Lung (tissue), 12 donors: ENCODE data around the gene ACTR1A. TPM values are rescaled to one million over a fixed set of nuclear protein-coding genes. Genes with fewer than 3 reads are reported as not detected.
A peak's percentile ranks its signal among the peaks of the same experiment; 100 is the strongest.
"Not testable (repeated sequence)": the region's sequence is repeated elsewhere in the genome, so short reads cannot be mapped to it uniquely, and the experiment has no call there.

Experiments
- ATAC-seq: fragments of 200-7000 bp; cut with Tn5 transposase; one replicate; pipeline ENCODE4 v1.9.1; 2020; ENCODE audit warnings: moderate number of reproducible peaks; ENCODE audit not compliant: insufficient read depth, low FRiP score
- DNase-seq, 3 donors: peaks; one replicate each; pipeline ENCODE4 v3.0.0-alpha.2; 2013 to 2017
- H3K27ac ChIP-seq, 2 donors: one replicate each; pipeline ENCODE4 v1.5.1; 2013; ENCODE audit warnings: mild to moderate bottlenecking in 2 of 2, moderate library complexity in 2 of 2, control low read depth in 1 of 2, inconsistent platforms in 1 of 2, low read depth in 1 of 2, low read length in 1 of 2
- H3K27me3 ChIP-seq, 3 donors: one replicate each; pipeline ENCODE4 v1.5.1; 2013; ENCODE audit warnings: low read length in 2 of 3; ENCODE audit not compliant: control insufficient read depth in 3 of 3, insufficient read depth in 3 of 3
- H3K36me3 ChIP-seq, 4 donors: one replicate each; pipeline ENCODE4 v1.5.1; 2013; ENCODE audit warnings: low read length in 4 of 4, mild to moderate bottlenecking in 1 of 4, moderate library complexity in 1 of 4; ENCODE audit not compliant: control insufficient read depth in 4 of 4, insufficient read depth in 4 of 4
- H3K4me1 ChIP-seq, 5 donors: one replicate each; pipeline ENCODE4 v1.5.1; 2013; ENCODE audit warnings: low read length in 5 of 5, mild to moderate bottlenecking in 2 of 5, moderate library complexity in 1 of 5; ENCODE audit not compliant: control insufficient read depth in 5 of 5, insufficient read depth in 5 of 5
- H3K4me3 ChIP-seq: one replicate; pipeline ENCODE4 v1.5.1; 2013; ENCODE audit warnings: mild to moderate bottlenecking, control low read depth, moderate library complexity
- H3K9ac ChIP-seq, 2 donors: one replicate each; pipeline ENCODE4 v1.5.1; 2013; ENCODE audit warnings: low read length in 2 of 2, control low read depth in 1 of 2; ENCODE audit not compliant: insufficient read depth in 1 of 2
- H3K9me3 ChIP-seq, 4 donors: one replicate each; pipeline ENCODE4 v1.5.1; 2013; ENCODE audit warnings: low read length in 3 of 4, mild to moderate bottlenecking in 1 of 4, moderate library complexity in 1 of 4; ENCODE audit not compliant: control insufficient read depth in 4 of 4, insufficient read depth in 3 of 4
- CTCF ChIP-seq: IDR thresholded peaks from 2 replicates; pipeline ENCODE4 v1.5.1; 2012; ENCODE audit warnings: mild to moderate bottlenecking; ENCODE audit errors: control extremely low read depth, extremely low read depth
- WGBS, 2 donors: extraction: QIAGEN DNeasy Blood & Tissue Kit; methylation state at CpG; one replicate each; pipeline ENCODE4 v1.1.7; 2013; 5-methylcytosine and 5-hydroxymethylcytosine counted together
- polyA plus RNA-seq, 2 donors: library from polyadenylated mRNA; stranded (reverse); fragments of 200-250 nt; gene quantifications; one replicate each; pipeline ENCODE4 v1.2.1, GENCODE V29; 2013
- total RNA-seq, 2 donors: library from RNA; depleted of rRNA in 1 of 2; stranded (reverse); fragments of >200 nt in 1 of 2; gene quantifications; one replicate each; pipeline ENCODE4 v1.2.1, GENCODE V29; 2014 to 2021
- donor health status: control.
- donor health status: control.
- donor health status: Bipolar disorder and iron deficiency.
- donor health status: healthy.
- donor health status: DM: yes; HTN: yes; CAD: no.

ACTR1A gene
- total and polyA plus RNA-seq, 4 donors: 72.0 to 96.0 (median 84.3) TPM

GRCh38 chr10:102457591-102458150, 44.8 kb downstream of the ACTR1A start:
- Histone ChIP-seq H3K9me3 (no peaks in the 10 kb centered on the region), H3K4me1 (peaks cover 0 to 13% (median 7%) of the 10 kb centered on the region in 5 donors), H3K27ac (no peak overlapping the region), H3K27me3 (peaks cover 0 to 3% (median 0%) of the 10 kb centered on the region in 3 donors), H3K4me3 (no peak overlapping the region), H3K9ac (no peak overlapping the region), H3K36me3 (peaks cover 0 to 2% (median 0%) of the 10 kb centered on the region in 4 donors)
- 91 to 92% methylated on average over 9 of the region's 9 CpGs for WGBS, 2 donors
- TF ChIP-seq CTCF: no peak
- no peak for ATAC-seq
- DNase-seq: no peak

- Histone ChIP-seq H3K27ac (peak overlapping the region in 1 of 2 donors; percentile 89), H3K36me3 (peaks cover 0 to 2% (median 0%) of the 10 kb centered on the region in 4 donors), H3K4me1 (peaks cover 0 to 10% (median 7%) of the 10 kb centered on the region in 5 donors), H3K9ac (no peak overlapping the region), H3K27me3 (no peaks in the 10 kb centered on the region), H3K9me3 (no peaks in the 10 kb centered on the region), H3K4me3 (no peak overlapping the region)
- no peak for TF ChIP-seq CTCF
- WGBS, 2 donors: 44 to 51% methylated on average over 7 of the region's 7 CpGs
- DNase-seq: no peak
- ATAC-seq: peak; percentile 48
Measured at GRCh38 chr10:102455893-102456471, 46.5 kb downstream of the ACTR1A start.

- H3K4me1 ChIP-seq, H3K27me3 ChIP-seq, H3K4me3 ChIP-seq, H3K36me3 ChIP-seq, H3K9me3 ChIP-seq, DNase-seq, ATAC-seq, H3K9ac ChIP-seq: not testable (repeated sequence)
- peak overlapping the region in 1 of 2 donors; percentile 87 for H3K27ac ChIP-seq
- WGBS, 2 donors: 49 to 53% methylated on average over 13 of the region's 13 CpGs
Measured at GRCh38 chr10:102454662-102455487, 47.6 kb downstream of the ACTR1A start.

- DNase-seq (no peak), ATAC-seq (no peak)
- H3K27me3 ChIP-seq: no peaks in the 10 kb centered on the region
- H3K9ac ChIP-seq: no peak overlapping the region
- no peaks in the 10 kb centered on the region for H3K9me3 ChIP-seq
- no peak overlapping the region for H3K4me3 ChIP-seq
- peaks cover 0 to 2% (median 0%) of the 10 kb centered on the region in 4 donors for H3K36me3 ChIP-seq
- TF ChIP-seq CTCF: no peak
- peaks cover 0 to 11% (median 2%) of the 10 kb centered on the region in 5 donors for H3K4me1 ChIP-seq
- 58 to 70% methylated on average over 5 of the region's 5 CpGs for WGBS, 2 donors
- H3K27ac ChIP-seq: peak overlapping the region in 1 of 2 donors; percentile 64
Measured at GRCh38 chr10:102453502-102453901, 49.0 kb downstream of the ACTR1A start.
